ENCODE measurements around the gene RAPGEF6.
"Not testable (repeated sequence)": the region's sequence is repeated elsewhere in the genome, so short reads cannot be mapped to it uniquely, and the experiment has no call there.

RAPGEF6 gene

GRCh38 chr5:131386124-131386523 is 248.9 kb downstream of the RAPGEF6 start:
- DNase-seq (ENCODE audit: low read depth, low spot score) = no peak

- no peak for DNase-seq (ENCODE audit: low read depth, low spot score)
Observed at GRCh38 chr5:131384616-131385214, 250.3 kb downstream of the RAPGEF6 start.

GRCh38 chr5:131384173-131384572 is 250.9 kb downstream of the RAPGEF6 start:
- DNase-seq (ENCODE audit: low read depth, low spot score) = no peak

- DNase-seq (ENCODE audit: low read depth, low spot score) = no peak
Observed at GRCh38 chr5:131382407-131383395, 252.3 kb downstream of the RAPGEF6 start.

- DNase-seq (ENCODE audit: low read depth, low spot score) = no peak
Observed at GRCh38 chr5:131381777-131382176, 253.3 kb downstream of the RAPGEF6 start.

- no peak for DNase-seq (ENCODE audit: low read depth, low spot score)
Observed at GRCh38 chr5:131381021-131381420, 254.0 kb downstream of the RAPGEF6 start.

- not testable (repeated sequence) for DNase-seq (ENCODE audit: low read depth, low spot score)
Observed at GRCh38 chr5:131380238-131380637, 254.8 kb downstream of the RAPGEF6 start.

GRCh38 chr5:131379723-131380122 is 255.3 kb downstream of the RAPGEF6 start:
- DNase-seq (ENCODE audit: low read depth, low spot score) = no peak

GRCh38 chr5:131378721-131379541 is 256.1 kb downstream of the RAPGEF6 start:
- DNase-seq (ENCODE audit: low read depth, low spot score) = no peak

- no peak for DNase-seq (ENCODE audit: low read depth, low spot score)
Observed at GRCh38 chr5:131377785-131378325, 257.2 kb downstream of the RAPGEF6 start.

- DNase-seq (ENCODE audit: low read depth, low spot score) = no peak
Observed at GRCh38 chr5:131377346-131377745, 257.7 kb downstream of the RAPGEF6 start.

- no peak for DNase-seq (ENCODE audit: low read depth, low spot score)
Observed at GRCh38 chr5:131375351-131375750, 259.7 kb downstream of the RAPGEF6 start.

Measured in brain pericyte (primary cell).